SJCRH30 (cell line): Measurements from ENCODE around the gene CYP2A13. TPM values are rescaled to one million over a fixed set of nuclear protein-coding genes. Genes with fewer than 3 reads are reported as not detected.
"Not testable (repeated sequence)": the region's sequence is repeated elsewhere in the genome, so short reads cannot be mapped to it uniquely, and the experiment has no call there.

ENCODE experiments used
- DNase-seq, 2 experiments: peaks; one replicate each; pipeline ENCODE4 v3.0.0-alpha.2; 2015 to 2020
- H3K27ac ChIP-seq: fragments of 250-450 bp; sonication (Bioruptor Pico); 2 replicates; pipeline ENCODE4 v1.5.1; 2020; ENCODE audit warnings: mild to moderate bottlenecking, moderate library complexity
- H3K27me3 ChIP-seq: fragments of 250-450 bp; sonication (Bioruptor Pico); 2 replicates; pipeline ENCODE4 v1.5.1; 2020; ENCODE audit warnings: mild to moderate bottlenecking, moderate library complexity
- H3K36me3 ChIP-seq: fragments of 250-450 bp; sonication (Bioruptor Pico); 2 replicates; pipeline ENCODE4 v1.5.1; 2020; ENCODE audit warnings: mild to moderate bottlenecking, moderate library complexity
- H3K4me1 ChIP-seq: fragments of 250-450 bp; sonication (Bioruptor Pico); 2 replicates; pipeline ENCODE4 v1.5.1; 2020; ENCODE audit warnings: mild to moderate bottlenecking, moderate library complexity
- H3K4me3 ChIP-seq: fragments of 250-450 bp; sonication (Bioruptor Pico); 2 replicates; pipeline ENCODE4 v1.5.1; 2020; ENCODE audit warnings: mild to moderate bottlenecking, moderate library complexity
- H3K9me3 ChIP-seq: fragments of 250-450 bp; sonication (Bioruptor Pico); replicated peaks from 2 replicates; pipeline ENCODE4 v1.5.1; 2020; ENCODE audit warnings: mild to moderate bottlenecking, moderate library complexity
- total RNA-seq: library from RNA; depleted of rRNA; stranded (reverse); fragments of >200 nt; shearing (Covaris generic); gene quantifications from 2 replicates; pipeline ENCODE4 v1.2.3, GENCODE V29; 2014

Gene CYP2A13
- total RNA-seq, 1 experiment from 2014 or later = not detected

DNA sequence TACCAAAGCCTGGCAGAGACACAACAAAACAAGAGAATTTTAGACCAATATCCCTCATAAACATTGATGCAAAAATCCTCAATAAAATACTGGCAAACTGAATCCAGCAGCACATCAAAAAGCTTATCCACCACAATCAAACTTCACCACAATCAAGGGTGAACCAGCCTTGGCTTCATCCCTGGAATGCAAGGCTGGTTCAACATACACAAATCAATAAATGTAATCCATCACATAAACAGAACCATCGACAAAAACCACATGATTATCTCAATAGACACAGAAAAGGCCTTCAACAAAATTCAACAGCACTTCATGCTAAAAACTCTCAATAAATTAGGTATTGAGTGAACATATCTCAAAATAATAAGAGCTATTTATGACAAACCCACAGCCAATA, 14.0 kb downstream of the CYP2A13 start:
- not testable (repeated sequence) for H3K27ac ChIP-seq, DNase-seq, H3K4me3 ChIP-seq, H3K36me3 ChIP-seq, H3K27me3 ChIP-seq, H3K4me1 ChIP-seq
- peaks cover 20% of the 10 kb centered on the region for H3K9me3 ChIP-seq

DNA sequence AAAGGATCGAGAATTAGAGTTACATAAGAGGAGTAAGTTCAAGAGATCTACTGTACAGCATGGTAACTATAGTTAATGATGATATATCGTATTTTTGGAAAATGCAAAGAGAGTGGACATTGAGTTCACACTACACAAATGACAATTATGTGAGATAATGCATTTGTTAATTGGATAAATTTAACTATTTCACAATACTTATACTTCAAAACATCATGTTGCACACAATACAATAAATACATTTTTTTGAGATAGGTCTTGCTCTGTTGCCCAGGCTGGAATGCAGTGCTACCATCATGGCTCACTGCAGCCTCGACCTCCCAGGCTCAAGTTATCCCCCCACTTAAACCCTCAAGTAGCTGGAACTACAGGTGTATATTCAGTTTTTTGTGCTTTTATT, 17.9 kb downstream of the CYP2A13 start:
- DNase-seq = no peak
- Histone ChIP-seq H3K27me3 (peaks cover 5% of the 10 kb centered on the region), H3K27ac (no peak overlapping the region), H3K36me3 (no peaks in the 10 kb centered on the region), H3K4me1 (no peaks in the 10 kb centered on the region), H3K9me3 (peaks cover 17% of the 10 kb centered on the region), H3K4me3 (no peak overlapping the region)

DNA sequence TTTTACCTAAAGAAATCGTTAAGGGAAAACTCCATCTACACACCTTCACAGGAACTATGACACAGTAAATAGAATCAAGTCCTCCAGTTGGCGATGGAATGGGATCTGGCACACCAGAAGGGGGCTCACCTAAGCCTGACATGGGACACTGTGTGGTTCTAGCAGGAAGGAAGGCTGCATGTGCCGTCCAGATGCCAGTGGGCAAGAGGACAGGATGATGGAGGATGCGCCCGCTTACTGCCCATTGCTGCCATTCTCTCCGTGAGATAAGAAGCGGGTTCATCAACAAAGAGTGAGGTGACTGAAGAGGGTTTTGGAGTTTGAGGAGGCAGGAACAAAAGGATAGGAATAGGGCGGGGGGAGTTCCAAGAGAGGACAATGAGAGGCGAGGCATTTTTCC, 23.0 kb downstream of the CYP2A13 start:
- H3K36me3 ChIP-seq = no peaks in the 10 kb centered on the region
- H3K4me1 ChIP-seq = no peaks in the 10 kb centered on the region
- no peak for DNase-seq
- no peaks in the 10 kb centered on the region for H3K9me3 ChIP-seq
- no peak overlapping the region for H3K27ac ChIP-seq
- H3K4me3 ChIP-seq = no peak overlapping the region
- peaks cover 5% of the 10 kb centered on the region for H3K27me3 ChIP-seq

DNA sequence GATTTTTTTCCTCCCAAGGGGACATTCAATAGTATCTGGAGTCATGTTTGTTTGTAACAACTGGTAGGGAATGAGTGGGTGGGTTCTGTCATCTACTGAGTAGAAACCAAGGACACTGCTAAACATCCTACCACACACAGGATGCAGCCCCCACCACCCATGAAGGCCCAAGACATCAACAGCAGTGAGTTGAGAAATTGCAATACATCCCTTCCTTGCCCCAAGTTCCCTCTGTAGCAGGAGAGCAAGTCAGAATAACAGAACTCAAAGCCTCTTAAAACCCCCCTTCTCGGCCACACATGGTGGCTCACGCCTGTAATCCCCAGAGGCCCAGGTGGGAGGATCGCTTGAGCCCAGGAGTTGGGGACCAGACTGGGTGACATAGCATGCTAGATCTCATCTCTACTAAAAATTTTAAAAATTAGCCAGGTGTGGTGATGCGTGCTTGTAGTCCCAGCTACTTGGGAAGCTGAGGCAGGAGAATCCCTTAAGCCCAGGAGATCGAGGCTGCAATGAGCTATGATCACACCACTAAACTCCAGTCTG, 23.6 kb downstream of the CYP2A13 start:
- peaks cover 5% of the 10 kb centered on the region for H3K27me3 ChIP-seq
- H3K27ac ChIP-seq = no peak overlapping the region
- no peak for DNase-seq
- H3K4me3 ChIP-seq = no peak overlapping the region
- no peaks in the 10 kb centered on the region for H3K9me3 ChIP-seq
- H3K36me3 ChIP-seq = no peaks in the 10 kb centered on the region
- H3K4me1 ChIP-seq = no peaks in the 10 kb centered on the region

DNA sequence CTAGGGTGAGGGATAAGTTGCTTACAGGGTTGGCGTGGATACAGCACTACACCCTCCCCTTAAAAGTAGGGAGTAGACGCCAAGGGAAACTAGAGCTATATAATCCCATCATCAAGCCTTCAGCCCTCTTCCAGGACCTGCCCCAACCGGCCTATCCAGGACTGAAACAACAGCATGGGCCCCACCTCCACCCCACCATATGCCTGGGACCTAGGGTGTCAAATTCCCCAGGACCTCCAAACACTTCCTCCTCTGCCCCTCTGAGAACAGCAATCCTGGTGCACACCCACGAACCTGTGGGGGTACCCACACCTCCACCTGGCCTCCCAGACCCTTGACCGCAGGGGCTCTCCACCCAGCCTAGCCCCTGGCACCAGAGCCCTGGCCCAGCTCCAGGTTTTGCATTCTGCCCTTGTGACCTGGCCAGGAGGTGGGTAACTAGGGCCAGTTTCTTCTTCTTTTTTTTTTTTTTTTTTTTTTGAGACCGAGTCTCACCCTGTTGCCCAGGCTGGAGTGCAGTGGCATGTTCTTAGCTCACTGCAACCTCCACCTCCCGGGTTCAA, 24.6 kb downstream of the CYP2A13 start:
- Histone ChIP-seq H3K4me1 (no peaks in the 10 kb centered on the region), H3K36me3 (no peaks in the 10 kb centered on the region), H3K9me3 (no peaks in the 10 kb centered on the region), H3K27ac (no peak overlapping the region), H3K4me3 (no peak overlapping the region), H3K27me3 (peaks cover 5% of the 10 kb centered on the region)
- DNase-seq = no peak

DNA sequence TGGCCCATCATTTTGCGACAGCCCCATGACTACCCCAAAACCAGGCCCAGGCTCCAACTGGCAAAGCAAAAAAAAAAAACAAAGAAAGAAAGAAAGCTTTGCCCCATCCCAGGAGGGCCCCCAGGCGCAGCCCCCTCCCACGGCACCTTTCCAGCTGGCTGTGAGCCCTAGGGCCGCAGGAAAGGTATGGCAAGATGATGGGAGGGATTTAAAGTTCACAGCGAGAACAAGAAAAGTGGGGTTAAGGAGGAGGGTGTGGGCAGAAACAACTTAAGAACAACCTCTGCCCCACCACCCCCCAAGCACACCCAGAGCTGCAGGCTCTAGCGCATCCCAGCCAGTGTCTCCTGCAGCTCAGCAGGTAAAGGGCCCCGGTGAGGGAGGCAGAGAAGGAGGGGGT, 25.9 kb downstream of the CYP2A13 start, which contains the start of gene CYP2F1:
TSS of gene CYP2F1 (plus strand) at position 301 of the 400 bp plus-strand sequence. CDS start 1,757 bp downstream, outside the sequence.
- H3K27me3 ChIP-seq = peaks cover 3% of the 10 kb centered on the region; the same call in 1 of the 2 replicates
- H3K9me3 ChIP-seq = no peaks in the 10 kb centered on the region
- no peak for DNase-seq
- no peaks in the 10 kb centered on the region for H3K4me1 ChIP-seq
- no peak within 1 kb of the TSS for H3K27ac ChIP-seq
- no peak within 1 kb of the TSS for H3K4me3 ChIP-seq
- no peaks in the 10 kb centered on the region for H3K36me3 ChIP-seq

DNA sequence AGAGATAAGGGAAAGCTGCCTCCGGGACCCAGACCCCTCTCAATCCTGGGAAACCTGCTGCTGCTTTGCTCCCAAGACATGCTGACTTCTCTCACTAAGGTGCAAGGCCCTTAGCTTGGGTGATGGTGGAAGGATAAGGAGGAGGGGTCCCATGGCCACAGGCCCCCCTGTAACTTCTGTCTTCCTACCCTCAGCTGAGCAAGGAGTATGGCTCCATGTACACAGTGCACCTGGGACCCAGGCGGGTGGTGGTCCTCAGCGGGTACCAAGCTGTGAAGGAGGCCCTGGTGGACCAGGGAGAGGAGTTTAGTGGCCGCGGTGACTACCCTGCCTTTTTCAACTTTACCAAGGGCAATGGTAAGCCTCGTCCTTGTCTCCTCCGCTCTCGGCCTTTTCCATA, 28.0 kb downstream of the CYP2A13 start:
- DNase-seq = no peak
- H3K27me3 ChIP-seq = no peaks in the 10 kb centered on the region
- no peak overlapping the region for H3K4me3 ChIP-seq

DNA sequence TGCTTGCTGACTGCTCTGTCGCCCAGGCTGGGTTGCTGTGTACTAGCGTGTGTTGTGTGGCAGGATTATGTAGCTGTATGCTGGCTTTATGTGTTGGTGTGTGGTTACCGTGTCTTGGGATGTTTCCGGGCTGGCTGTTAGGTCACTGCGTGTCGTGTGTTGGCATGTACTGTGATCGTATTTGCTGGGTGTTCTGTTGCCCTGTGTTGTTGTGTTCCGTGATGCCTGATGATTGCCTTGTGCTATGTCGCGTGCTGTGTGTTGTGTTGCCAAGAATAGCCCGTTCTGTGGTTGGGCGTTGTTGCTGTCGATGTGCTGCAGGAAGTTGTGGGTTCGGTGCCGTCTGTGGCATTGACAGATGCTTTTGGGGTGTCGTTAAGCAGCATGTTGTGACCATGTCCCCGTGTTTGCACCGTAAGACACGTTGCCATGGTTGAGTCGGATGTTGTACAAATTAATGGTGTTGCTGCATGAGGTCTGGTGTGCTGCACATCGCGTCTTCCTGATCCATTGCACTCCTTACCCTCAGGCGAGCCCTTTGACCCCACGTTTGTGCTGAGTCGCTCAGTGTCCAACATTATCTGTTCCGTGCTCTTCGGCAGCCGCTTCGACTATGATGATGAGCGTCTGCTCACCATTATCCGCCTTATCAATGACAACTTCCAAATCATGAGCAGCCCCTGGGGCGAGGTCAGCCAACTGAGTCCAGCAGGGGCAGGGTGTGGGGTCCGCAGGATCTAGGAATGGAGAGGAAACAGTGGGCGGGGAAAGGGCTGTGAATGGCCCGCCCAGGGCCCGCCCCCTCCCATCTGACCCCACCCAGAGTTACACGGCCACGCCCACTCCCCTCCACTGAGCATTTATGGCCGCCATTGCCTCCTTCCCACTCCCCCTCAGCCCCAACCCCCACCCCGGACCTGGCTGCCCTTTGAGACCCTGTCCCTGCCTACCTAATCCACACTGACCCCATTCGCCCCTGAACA, 33.0 kb downstream of the CYP2A13 start:
- H3K36me3 ChIP-seq, DNase-seq, H3K4me1 ChIP-seq, H3K27me3 ChIP-seq, H3K4me3 ChIP-seq, H3K9me3 ChIP-seq, H3K27ac ChIP-seq: not testable (repeated sequence)

More for the DNA sequence above, 28.0 kb downstream of the CYP2A13 start:
- no peak overlapping the region for H3K27ac ChIP-seq
- H3K4me1 ChIP-seq = no peaks in the 10 kb centered on the region
- no peaks in the 10 kb centered on the region for H3K9me3 ChIP-seq
- no peaks in the 10 kb centered on the region for H3K36me3 ChIP-seq

DNA sequence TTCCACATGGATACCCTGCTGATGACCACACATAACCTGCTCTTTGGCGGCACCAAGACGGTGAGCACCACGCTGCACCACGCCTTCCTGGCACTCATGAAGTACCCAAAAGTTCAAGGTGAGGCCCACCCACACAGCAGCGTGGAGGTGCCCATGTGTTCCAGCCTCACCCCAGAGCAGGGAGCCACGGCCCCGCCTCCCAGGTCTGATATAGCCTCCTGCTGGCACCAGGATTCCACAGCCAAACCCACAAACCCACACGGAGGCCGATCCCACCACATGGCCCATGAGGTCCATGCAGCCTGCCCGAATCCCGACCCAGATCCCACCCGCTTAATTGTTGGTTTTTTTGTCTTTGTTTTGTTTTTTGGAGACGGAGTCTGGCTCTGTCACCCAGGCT, 34.6 kb downstream of the CYP2A13 start:
- H3K27me3 ChIP-seq, H3K4me3 ChIP-seq, H3K27ac ChIP-seq, H3K4me1 ChIP-seq, H3K36me3 ChIP-seq, H3K9me3 ChIP-seq, DNase-seq: not testable (repeated sequence)

DNA sequence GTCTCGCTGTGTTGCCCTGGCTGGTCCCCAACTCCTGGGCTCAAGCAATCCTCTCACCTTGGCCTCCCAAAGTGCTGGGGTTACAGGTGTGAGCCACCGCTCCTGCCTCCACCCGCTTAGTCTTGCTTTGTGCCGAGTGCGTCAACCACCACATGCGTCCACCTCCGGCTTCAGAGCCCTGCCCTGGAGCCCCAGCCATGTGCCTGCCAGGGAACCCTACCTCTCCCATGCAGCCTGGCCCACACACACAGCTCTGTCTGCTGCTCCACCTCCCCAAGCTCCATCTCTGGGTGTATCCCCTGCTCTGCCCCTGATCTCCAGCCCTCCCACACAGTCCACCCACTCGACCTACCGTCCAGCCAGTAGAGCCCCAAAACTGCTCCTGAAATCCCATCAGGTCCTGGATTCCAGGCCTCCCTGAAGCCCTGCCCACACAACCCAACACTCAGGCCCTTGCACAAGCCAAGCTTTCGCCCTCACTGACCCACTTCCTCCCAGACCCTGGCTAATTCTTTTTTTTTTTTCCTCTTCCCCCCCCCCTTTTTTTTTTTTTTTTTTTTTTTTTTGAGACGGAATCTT, 35.6 kb downstream of the CYP2A13 start:
- no peak overlapping the region for H3K27ac ChIP-seq
- no peak overlapping the region for H3K4me3 ChIP-seq
- H3K36me3 ChIP-seq = no peaks in the 10 kb centered on the region
- no peaks in the 10 kb centered on the region for H3K4me1 ChIP-seq
- H3K9me3 ChIP-seq = no peaks in the 10 kb centered on the region
- no peaks in the 10 kb centered on the region for H3K27me3 ChIP-seq
- DNase-seq = no peak

DNA sequence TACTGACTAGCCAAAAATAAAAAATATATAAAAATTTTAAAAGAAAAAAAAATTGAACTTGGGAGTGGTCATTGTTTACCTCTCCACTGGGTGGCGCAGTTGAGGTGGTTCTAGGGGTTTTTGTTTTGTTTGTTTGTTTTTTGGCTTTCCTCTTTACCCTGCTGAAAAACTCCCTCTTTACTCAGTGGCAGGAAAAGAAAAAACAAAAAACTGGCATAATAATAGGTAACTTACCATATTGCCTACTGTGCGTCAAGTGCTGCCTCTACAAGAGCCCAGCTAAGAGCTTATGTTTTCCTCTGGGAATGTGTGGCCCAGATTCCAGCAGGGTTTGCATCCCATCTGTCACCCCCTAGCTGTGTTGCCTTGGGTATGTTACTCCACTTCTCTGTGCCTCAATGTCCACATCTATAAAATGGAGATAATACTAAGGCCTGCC, 38.5 kb downstream of the CYP2A13 start:
- not testable (repeated sequence) for H3K9me3 ChIP-seq, H3K4me3 ChIP-seq, H3K36me3 ChIP-seq, H3K4me1 ChIP-seq, H3K27me3 ChIP-seq, H3K27ac ChIP-seq
- DNase-seq = peak in 1 of 2 experiments; percentile 47

DNA sequence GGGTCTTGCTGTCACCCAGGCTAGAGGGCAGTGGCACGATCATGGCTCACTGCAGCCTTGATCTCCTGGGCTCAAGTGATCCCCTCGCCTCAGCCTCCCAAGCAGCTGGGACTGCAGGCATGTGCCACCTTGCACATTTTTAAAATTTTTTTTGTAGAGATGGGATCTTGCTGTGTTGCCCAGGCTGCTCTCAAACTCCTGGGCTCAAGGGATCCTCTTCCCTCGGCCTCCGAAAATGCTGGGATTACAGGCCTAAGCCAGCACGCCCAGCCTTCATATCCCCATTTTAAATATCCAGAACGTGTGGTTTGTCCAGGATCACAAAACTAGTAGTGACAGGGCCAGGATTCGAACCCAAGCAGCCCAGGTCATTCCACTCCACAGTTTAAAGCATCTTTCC, 39.1 kb downstream of the CYP2A13 start:
- not testable (repeated sequence) for H3K4me1 ChIP-seq, H3K36me3 ChIP-seq, H3K27me3 ChIP-seq, DNase-seq, H3K9me3 ChIP-seq, H3K27ac ChIP-seq, H3K4me3 ChIP-seq

DNA sequence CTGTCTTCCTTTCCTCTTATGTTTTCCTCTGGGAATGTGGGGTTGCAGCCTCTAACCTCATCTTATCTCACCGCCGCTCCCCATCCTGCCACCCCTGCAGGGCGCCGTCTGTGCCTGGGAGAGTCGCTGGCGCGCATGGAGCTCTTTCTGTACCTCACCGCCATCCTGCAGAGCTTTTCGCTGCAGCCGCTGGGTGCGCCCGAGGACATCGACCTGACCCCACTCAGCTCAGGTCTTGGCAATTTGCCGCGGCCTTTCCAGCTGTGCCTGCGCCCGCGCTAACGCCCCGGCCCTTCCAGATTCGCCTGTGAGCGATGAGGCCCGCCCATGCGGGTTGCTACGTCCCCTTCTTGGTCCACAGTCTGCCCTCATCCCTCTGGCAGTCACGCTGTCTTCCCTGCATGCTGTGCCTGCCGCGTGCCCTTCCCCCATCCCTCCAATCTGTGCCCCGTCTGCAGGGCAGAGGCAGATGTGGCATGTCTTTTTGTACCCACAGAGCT, 39.6 kb downstream of the CYP2A13 start:
- H3K27ac ChIP-seq, H3K4me3 ChIP-seq, H3K27me3 ChIP-seq, H3K36me3 ChIP-seq, H3K9me3 ChIP-seq, H3K4me1 ChIP-seq: not testable (repeated sequence)
- DNase-seq = peak; percentile 85 to 91

DNA sequence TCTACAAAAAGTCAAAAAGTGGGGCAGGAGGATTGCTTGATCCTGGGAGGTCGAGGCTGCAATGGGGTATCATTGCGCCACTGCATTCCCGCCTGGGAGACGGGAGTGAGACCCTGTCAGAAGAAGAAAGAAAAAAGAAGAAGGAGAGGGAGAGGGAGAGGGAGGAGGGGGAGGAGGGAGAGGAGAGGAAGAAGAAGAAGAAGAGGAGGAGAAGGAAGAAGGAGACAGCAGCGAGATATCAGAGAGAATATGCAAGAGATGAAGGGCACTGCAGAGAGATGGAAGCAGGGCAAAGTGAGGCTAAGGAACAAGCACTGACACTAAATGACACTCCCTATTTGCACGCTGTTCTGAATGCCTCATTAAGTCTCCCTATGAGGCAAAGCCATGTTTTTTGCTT, 40.4 kb downstream of the CYP2A13 start:
- Histone ChIP-seq H3K36me3 (no peaks in the 10 kb centered on the region), H3K27me3 (0 out of 2 replicates have a peak, but pooled peaks cover 7% of the 10 kb centered on the region), H3K27ac (no peak overlapping the region), H3K4me1 (no peaks in the 10 kb centered on the region), H3K4me3 (no peak overlapping the region), H3K9me3 (no peaks in the 10 kb centered on the region)
- DNase-seq = no peak

DNA sequence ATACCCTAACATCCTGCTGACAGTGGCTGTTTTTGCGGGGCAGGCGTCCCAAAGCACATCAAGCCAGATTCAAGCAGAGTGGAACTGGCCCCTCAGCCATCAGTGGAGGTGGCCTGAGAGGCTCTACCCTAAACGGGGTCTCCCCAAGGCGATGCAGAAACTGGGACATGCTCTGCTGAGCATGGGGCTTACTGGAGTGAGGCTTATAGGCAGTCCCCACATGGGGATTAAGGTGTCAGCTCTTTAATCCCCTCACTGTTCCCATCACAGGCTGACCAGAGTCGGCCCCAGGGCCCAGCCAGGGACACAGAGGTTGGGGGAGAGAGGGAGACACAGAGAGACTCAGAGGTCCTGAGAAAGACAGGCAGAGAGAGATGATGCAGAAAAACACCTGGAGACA, 42.9 kb downstream of the CYP2A13 start:
- Histone ChIP-seq H3K4me1 (no peaks in the 10 kb centered on the region), H3K36me3 (no peaks in the 10 kb centered on the region), H3K27ac (no peak overlapping the region), H3K9me3 (no peaks in the 10 kb centered on the region), H3K4me3 (no peak overlapping the region), H3K27me3 (0 out of 2 replicates have a peak, but pooled peaks cover 7% of the 10 kb centered on the region)
- no peak for DNase-seq
